ENCODE data around the gene SLC23A2. TPM values are rescaled to one million over a fixed set of nuclear protein-coding genes. Genes with fewer than 3 reads are reported as not detected.

SLC23A2 gene
- total RNA-seq, 1 experiment from 2014 or later, result 16.3 TPM

DNA sequence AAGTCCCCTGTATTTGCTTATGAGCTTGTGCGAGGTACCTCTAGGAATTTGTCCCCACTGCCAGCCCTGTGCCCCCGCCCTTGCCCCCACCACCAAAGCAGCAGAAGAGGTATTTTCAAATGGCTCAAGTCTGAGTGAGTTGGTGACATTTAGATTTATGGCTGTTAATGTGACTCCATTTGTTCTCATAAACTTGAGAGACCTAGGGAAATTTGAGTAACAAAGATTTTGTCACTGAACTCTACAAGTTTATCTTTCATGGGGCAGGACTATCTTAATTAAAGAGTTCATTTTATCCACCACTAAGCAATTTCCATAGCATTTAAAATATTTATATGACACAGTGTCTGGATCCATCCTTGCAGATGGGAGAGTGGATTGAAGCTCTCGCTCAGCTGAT is 171.1 kb downstream of the SLC23A2 start:
- Histone ChIP-seq H3K4me1 (ENCODE audit: control insufficient read depth in 1 of 2, insufficient read depth in 2 of 2, low read length in 2 of 2) (no peaks in the 10 kb centered on the region), H3K27ac (ENCODE audit: low read depth, low read length) (no peak overlapping the region), H3K36me3 (ENCODE audit: control insufficient read depth in 1 of 2, insufficient read depth in 2 of 2, low read length in 2 of 2) (no peaks in the 10 kb centered on the region), H3K4me2 (ENCODE audit: low read length) (no peak overlapping the region), H3K27me3 (ENCODE audit: insufficient read depth, low read length) (no peaks in the 10 kb centered on the region), H4K20me1 (ENCODE audit: insufficient read depth) (no peaks in the 10 kb centered on the region), H3K9me3 (ENCODE audit: control insufficient read depth in 1 of 2, insufficient read depth in 1 of 2, low read depth in 1 of 2, low read length in 2 of 2) (no peaks in the 10 kb centered on the region), H3K4me3 (replicated peaks in 1 of 2; ENCODE audit: low read depth in 1 of 2, low read length in 2 of 2) (no peak overlapping the region), H3K9ac (ENCODE audit: low read length) (no peak overlapping the region), H3K79me2 (ENCODE audit: insufficient read depth, low read length) (no peaks in the 10 kb centered on the region), H3K9me2 (ENCODE audit: insufficient read depth) (no peaks in the 10 kb centered on the region), H2AFZ (ENCODE audit: low read depth, low read length, poor library complexity, severe bottlenecking) (no peak overlapping the region)
- no peak for DNase-seq (ENCODE audit: low read depth, low spot score)
- ChIA-PET CTCF (no interaction called here), POLR2A (no interaction called here), RAD21 (ENCODE audit: low non-redundant PET in 1 of 2, low total read pairs in 2 of 2, uncharacterized antibody in 2 of 2, unreplicated experiment in 2 of 2) (no interaction called here)
- ATAC-seq, result no peak
- intact Hi-C loops (cut with micrococcal nuclease), result no loop called here
- BruUV-seq (replicated peaks), result no TSS peak
- TF ChIP-seq POLR2AphosphoS5 (IDR thresholded peaks at IDR 0.05; ENCODE audit: low read depth, low read length) (no peak), JUND (IDR thresholded peaks at IDR 0.05) (no peak), SIN3A (IDR thresholded peaks at IDR 0.05; ENCODE audit: low read depth) (no peak), SRF (IDR thresholded peaks at IDR 0.05; ENCODE audit: low read depth) (no peak), ZNF274 (IDR thresholded peaks at IDR 0.05; ENCODE audit: low read depth, low read length) (no peak), TCF7L2 (IDR thresholded peaks at IDR 0.05; ENCODE audit: borderline replicate concordance, extremely low read depth, insufficient read depth, insufficient read length) (no peak), FOSL1 (IDR thresholded peaks at IDR 0.05; ENCODE audit: low read depth) (no peak), ELF1 (IDR thresholded peaks at IDR 0.05; ENCODE audit: borderline replicate concordance, low read depth) (no peak), RAD21 (IDR thresholded peaks at IDR 0.05; ENCODE audit: low read depth) (no peak)
- TF ChIP-seq, protein P1, sequence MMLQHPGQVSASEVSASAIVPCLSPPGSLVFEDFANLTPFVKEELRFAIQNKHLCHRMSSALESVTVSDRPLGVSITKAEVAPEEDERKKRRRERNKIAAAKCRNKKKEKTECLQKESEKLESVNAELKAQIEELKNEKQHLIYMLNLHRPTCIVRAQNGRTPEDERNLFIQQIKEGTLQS (IDR thresholded peaks at IDR 0.05), result no peak

DNA sequence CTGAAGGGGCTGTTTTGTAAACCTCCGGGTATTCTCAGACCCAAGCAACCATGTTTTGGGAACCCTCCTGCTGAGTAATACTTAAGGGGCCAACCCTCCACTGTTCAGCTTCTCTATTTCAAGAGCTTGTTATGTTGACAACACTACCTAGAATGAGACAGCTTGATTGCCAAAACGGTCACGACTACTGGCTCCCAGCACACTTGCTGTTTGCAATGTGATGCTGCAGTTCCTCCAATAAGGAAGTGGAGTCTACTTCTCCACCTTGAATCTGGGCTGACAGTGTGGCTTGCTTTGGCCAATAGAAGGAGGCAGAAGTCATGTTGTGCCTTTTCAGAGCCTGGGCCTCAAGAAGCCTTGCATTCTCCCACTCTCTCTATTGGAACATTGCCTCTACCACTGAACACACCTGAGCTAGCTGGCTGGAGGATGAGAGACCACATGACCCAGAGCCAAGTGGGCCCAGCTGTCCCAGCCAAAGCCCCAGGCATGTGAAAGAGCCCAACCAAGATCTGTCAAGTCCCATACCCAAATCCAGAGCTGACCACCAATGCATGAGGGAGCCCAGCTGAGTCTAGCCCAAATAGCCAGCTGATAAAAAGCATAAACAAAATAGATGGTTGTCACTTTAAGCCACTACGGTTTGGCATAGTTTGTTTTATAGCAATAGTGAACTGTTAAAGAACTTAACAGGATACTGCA is 171.6 kb downstream of the SLC23A2 start:
- no peaks in the 10 kb centered on the region for H3K9me2 ChIP-seq (ENCODE audit: insufficient read depth)
- RAD21 ChIA-PET (ENCODE audit: low non-redundant PET in 1 of 2, low total read pairs in 2 of 2, uncharacterized antibody in 2 of 2, unreplicated experiment in 2 of 2), result no interaction called here
- no peaks in the 10 kb centered on the region for H3K4me1 ChIP-seq (ENCODE audit: control insufficient read depth in 1 of 2, insufficient read depth in 2 of 2, low read length in 2 of 2)
- ATAC-seq (no peak), DNase-seq (ENCODE audit: low read depth, low spot score) (no peak)
- no TSS peak for BruUV-seq (replicated peaks)
- POLR2A ChIA-PET, result no interaction called here
- H3K4me2 ChIP-seq (ENCODE audit: low read length), result no peak overlapping the region
- no peak overlapping the region for H3K9ac ChIP-seq (ENCODE audit: low read length)
- no peak overlapping the region for H3K4me3 ChIP-seq (replicated peaks in 1 of 2; ENCODE audit: low read depth in 1 of 2, low read length in 2 of 2)
- no peaks in the 10 kb centered on the region for H3K79me2 ChIP-seq (ENCODE audit: insufficient read depth, low read length)
- CTCF ChIA-PET, result no interaction called here
- H3K36me3 ChIP-seq (ENCODE audit: control insufficient read depth in 1 of 2, insufficient read depth in 2 of 2, low read length in 2 of 2), result no peaks in the 10 kb centered on the region
- no peak overlapping the region for H2AFZ ChIP-seq (ENCODE audit: low read depth, low read length, poor library complexity, severe bottlenecking)
- H3K9me3 ChIP-seq (ENCODE audit: control insufficient read depth in 1 of 2, insufficient read depth in 1 of 2, low read depth in 1 of 2, low read length in 2 of 2), result no peaks in the 10 kb centered on the region
- no peak for TF ChIP-seq CBX3 (IDR thresholded peaks at IDR 0.05; ENCODE audit: low read depth)
- TF ChIP-seq POLR2AphosphoS5 (IDR thresholded peaks at IDR 0.05; ENCODE audit: low read depth, low read length), result no peak
- no peak for TF ChIP-seq FOSL1 (IDR thresholded peaks at IDR 0.05; ENCODE audit: low read depth)
- TF ChIP-seq RAD21 (IDR thresholded peaks at IDR 0.05; ENCODE audit: low read depth), result no peak
- TF ChIP-seq, protein P2, sequence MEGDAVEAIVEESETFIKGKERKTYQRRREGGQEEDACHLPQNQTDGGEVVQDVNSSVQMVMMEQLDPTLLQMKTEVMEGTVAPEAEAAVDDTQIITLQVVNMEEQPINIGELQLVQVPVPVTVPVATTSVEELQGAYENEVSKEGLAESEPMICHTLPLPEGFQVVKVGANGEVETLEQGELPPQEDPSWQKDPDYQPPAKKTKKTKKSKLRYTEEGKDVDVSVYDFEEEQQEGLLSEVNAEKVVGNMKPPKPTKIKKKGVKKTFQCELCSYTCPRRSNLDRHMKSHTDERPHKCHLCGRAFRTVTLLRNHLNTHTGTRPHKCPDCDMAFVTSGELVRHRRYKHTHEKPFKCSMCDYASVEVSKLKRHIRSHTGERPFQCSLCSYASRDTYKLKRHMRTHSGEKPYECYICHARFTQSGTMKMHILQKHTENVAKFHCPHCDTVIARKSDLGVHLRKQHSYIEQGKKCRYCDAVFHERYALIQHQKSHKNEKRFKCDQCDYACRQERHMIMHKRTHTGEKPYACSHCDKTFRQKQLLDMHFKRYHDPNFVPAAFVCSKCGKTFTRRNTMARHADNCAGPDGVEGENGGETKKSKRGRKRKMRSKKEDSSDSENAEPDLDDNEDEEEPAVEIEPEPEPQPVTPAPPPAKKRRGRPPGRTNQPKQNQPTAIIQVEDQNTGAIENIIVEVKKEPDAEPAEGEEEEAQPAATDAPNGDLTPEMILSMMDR (IDR thresholded peaks at IDR 0.05 in 2 of 3, conservative IDR thresholded peaks at IDR 0.05 in 1 of 3; ENCODE audit: borderline replicate concordance in 1 of 3, insufficient read depth in 1 of 3, low read depth in 2 of 3, low read length in 2 of 3), result no peak
- TF ChIP-seq EZH2 (IDR thresholded peaks at IDR 0.05), result no peak
- no peak for TF ChIP-seq ELF1 (IDR thresholded peaks at IDR 0.05; ENCODE audit: borderline replicate concordance, low read depth)
- TF ChIP-seq, protein P1 (IDR thresholded peaks at IDR 0.05), result no peak
- TF ChIP-seq ZNF274 (IDR thresholded peaks at IDR 0.05; ENCODE audit: low read depth, low read length), result no peak
- no peak for TF ChIP-seq SRF (IDR thresholded peaks at IDR 0.05; ENCODE audit: low read depth)
- no peak for TF ChIP-seq EGR1 (IDR thresholded peaks at IDR 0.05; ENCODE audit: low read depth)
- intact Hi-C loops (cut with micrococcal nuclease), result no loop called here
- no peaks in the 10 kb centered on the region for H3K27me3 ChIP-seq (ENCODE audit: insufficient read depth, low read length)
- no peak overlapping the region for H3K27ac ChIP-seq (ENCODE audit: low read depth, low read length)
- no peaks in the 10 kb centered on the region for H4K20me1 ChIP-seq (ENCODE audit: insufficient read depth)
